ENCODE measurements around the gene HLA-F.

The HLA-F gene

GRCh38 chr6:29702519-29703103 lies 20.6 kb upstream of the HLA-F start:
- peak; percentile 64 for DNase-seq (ENCODE audit: low read depth)
- TF ChIP-seq MYC (IDR thresholded peaks at IDR 0.05; ENCODE audit: low read depth, low read length) (no peak), CTCF (IDR thresholded peaks at IDR 0.05; ENCODE audit: low read depth, low read length) (peak; percentile 91)

GRCh38 chr6:29705389-29706231 lies 17.6 kb upstream of the HLA-F start:
- TF ChIP-seq MAX (IDR thresholded peaks at IDR 0.05; ENCODE audit: low read depth, low read length) (no peak), CTCF (IDR thresholded peaks at IDR 0.05; ENCODE audit: low read depth, low read length) (no peak), MYC (IDR thresholded peaks at IDR 0.05; ENCODE audit: low read depth, low read length) (no peak)
- H3K4me3 ChIP-seq (ENCODE audit: low read depth, low read length), result no peak overlapping the region
- no peak for DNase-seq (ENCODE audit: low read depth)

More at GRCh38 chr6:29702519-29703103, 20.6 kb upstream of the HLA-F start:
- H3K4me3 ChIP-seq (ENCODE audit: low read depth, low read length), result no peak overlapping the region

GRCh38 chr6:29708432-29709179 lies 14.6 kb upstream of the HLA-F start:
- DNase-seq (ENCODE audit: low read depth), result no peak
- H3K4me3 ChIP-seq (ENCODE audit: low read depth, low read length), result no peak overlapping the region
- no peak for TF ChIP-seq CTCF (IDR thresholded peaks at IDR 0.05; ENCODE audit: low read depth, low read length)
- TF ChIP-seq MYC (IDR thresholded peaks at IDR 0.05; ENCODE audit: low read depth, low read length), result no peak
- TF ChIP-seq POLR2A (IDR thresholded peaks at IDR 0.05; ENCODE audit: extremely low read depth, insufficient read length), result no peak
- no peak for TF ChIP-seq MAX (IDR thresholded peaks at IDR 0.05; ENCODE audit: low read depth, low read length)

- no peak overlapping the region for H3K4me3 ChIP-seq (ENCODE audit: low read depth, low read length)
- TF ChIP-seq MAX (IDR thresholded peaks at IDR 0.05; ENCODE audit: low read depth, low read length), result no peak
- TF ChIP-seq POLR2A (IDR thresholded peaks at IDR 0.05; ENCODE audit: extremely low read depth, insufficient read length), result no peak
- TF ChIP-seq MYC (IDR thresholded peaks at IDR 0.05; ENCODE audit: low read depth, low read length), result no peak
- TF ChIP-seq CTCF (IDR thresholded peaks at IDR 0.05; ENCODE audit: low read depth, low read length), result no peak
- no peak for DNase-seq (ENCODE audit: low read depth)
Measured at GRCh38 chr6:29709188-29709587, 14.0 kb upstream of the HLA-F start.

- no peak for DNase-seq (ENCODE audit: low read depth)
- no peak for TF ChIP-seq MYC (IDR thresholded peaks at IDR 0.05; ENCODE audit: low read depth, low read length)
- TF ChIP-seq POLR2A (IDR thresholded peaks at IDR 0.05; ENCODE audit: extremely low read depth, insufficient read length), result no peak
- TF ChIP-seq MAX (IDR thresholded peaks at IDR 0.05; ENCODE audit: low read depth, low read length), result no peak
- no peak overlapping the region for H3K4me3 ChIP-seq (ENCODE audit: low read depth, low read length)
Measured at GRCh38 chr6:29710281-29710941, 12.8 kb upstream of the HLA-F start.
